PFSK-1 (cell line): ENCODE data around the gene RAB26.

Experiments
- POLR2AphosphoS5 ChIP-seq: IDR thresholded peaks from 2 replicates; pipeline ENCODE4 v1.6.1; 2012; ENCODE audit warnings: low read depth, mild to moderate bottlenecking, control low read depth, low read length, moderate library complexity
- SIN3A ChIP-seq: IDR thresholded peaks from 2 replicates; pipeline ENCODE4 v1.6.1; 2012; ENCODE audit warnings: mild to moderate bottlenecking, low read length, moderate library complexity, borderline replicate concordance; ENCODE audit not compliant: insufficient read depth
- TAF1 ChIP-seq: IDR thresholded peaks from 2 replicates; pipeline ENCODE4 v1.6.1; 2012; ENCODE audit warnings: low read length, control low read depth, borderline replicate concordance; ENCODE audit not compliant: insufficient read depth
- TF ChIP-seq, protein P1 (sequence below), 2 experiments: IDR thresholded peaks; 2 replicates each; pipeline versions ENCODE4 v1.6.1 to v1.8.0; 2011 to 2012; ENCODE audit warnings: low read depth in 2 of 2, low read length in 2 of 2, control low read depth in 1 of 2, inconsistent platforms in 1 of 2, mild to moderate bottlenecking in 1 of 2, moderate library complexity in 1 of 2; ENCODE audit not compliant: insufficient read depth in 1 of 2

DNA sequence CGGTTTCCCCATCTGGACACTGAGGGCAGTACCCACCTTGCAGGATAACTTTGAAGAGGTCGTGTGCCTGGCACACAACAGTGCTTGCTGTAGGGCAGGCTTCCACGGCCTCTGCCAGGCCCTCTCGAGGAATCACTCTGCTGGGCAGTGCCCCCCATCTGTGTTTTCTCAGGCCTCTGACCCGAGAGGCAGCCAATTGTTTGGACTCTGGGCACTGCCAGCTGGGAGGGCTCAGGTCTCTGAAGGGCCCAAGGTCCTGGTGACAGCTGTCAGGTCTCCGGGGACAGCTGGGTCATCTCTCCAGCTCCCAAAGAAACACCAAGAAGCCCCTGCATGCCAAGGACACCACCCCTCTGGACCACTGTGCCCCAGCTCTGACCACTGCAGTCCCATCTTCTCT, 1.0 kb upstream of the RAB26 start:
- TF ChIP-seq SIN3A (no peak), TAF1 (no peak), POLR2AphosphoS5 (no peak)
- TF ChIP-seq, protein P1, sequence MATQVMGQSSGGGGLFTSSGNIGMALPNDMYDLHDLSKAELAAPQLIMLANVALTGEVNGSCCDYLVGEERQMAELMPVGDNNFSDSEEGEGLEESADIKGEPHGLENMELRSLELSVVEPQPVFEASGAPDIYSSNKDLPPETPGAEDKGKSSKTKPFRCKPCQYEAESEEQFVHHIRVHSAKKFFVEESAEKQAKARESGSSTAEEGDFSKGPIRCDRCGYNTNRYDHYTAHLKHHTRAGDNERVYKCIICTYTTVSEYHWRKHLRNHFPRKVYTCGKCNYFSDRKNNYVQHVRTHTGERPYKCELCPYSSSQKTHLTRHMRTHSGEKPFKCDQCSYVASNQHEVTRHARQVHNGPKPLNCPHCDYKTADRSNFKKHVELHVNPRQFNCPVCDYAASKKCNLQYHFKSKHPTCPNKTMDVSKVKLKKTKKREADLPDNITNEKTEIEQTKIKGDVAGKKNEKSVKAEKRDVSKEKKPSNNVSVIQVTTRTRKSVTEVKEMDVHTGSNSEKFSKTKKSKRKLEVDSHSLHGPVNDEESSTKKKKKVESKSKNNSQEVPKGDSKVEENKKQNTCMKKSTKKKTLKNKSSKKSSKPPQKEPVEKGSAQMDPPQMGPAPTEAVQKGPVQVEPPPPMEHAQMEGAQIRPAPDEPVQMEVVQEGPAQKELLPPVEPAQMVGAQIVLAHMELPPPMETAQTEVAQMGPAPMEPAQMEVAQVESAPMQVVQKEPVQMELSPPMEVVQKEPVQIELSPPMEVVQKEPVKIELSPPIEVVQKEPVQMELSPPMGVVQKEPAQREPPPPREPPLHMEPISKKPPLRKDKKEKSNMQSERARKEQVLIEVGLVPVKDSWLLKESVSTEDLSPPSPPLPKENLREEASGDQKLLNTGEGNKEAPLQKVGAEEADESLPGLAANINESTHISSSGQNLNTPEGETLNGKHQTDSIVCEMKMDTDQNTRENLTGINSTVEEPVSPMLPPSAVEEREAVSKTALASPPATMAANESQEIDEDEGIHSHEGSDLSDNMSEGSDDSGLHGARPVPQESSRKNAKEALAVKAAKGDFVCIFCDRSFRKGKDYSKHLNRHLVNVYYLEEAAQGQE (IDR thresholded peaks at IDR 0.05; ENCODE audit: insufficient read depth in 1 of 2, low read depth in 2 of 2, low read length in 2 of 2) = no peak
